NB4 (cell line): ENCODE measurements around the gene NUP98.

Source experiments
- CTCF ChIP-seq: IDR thresholded peaks from one replicate; pipeline ENCODE4 v1.5.1; 2012; ENCODE audit warnings: low read depth, low read length
- MAX ChIP-seq: IDR thresholded peaks from 2 replicates; pipeline ENCODE4 v1.6.1; 2011; ENCODE audit warnings: low read depth, low read length
- MYC ChIP-seq: IDR thresholded peaks from 2 replicates; pipeline ENCODE4 v1.6.1; 2011; ENCODE audit warnings: low read depth, low read length
- POLR2A ChIP-seq: IDR thresholded peaks from 2 replicates; pipeline ENCODE4 v1.6.1; 2011; ENCODE audit warnings: mild to moderate bottlenecking; ENCODE audit not compliant: insufficient read length; ENCODE audit errors: extremely low read depth

DNA sequence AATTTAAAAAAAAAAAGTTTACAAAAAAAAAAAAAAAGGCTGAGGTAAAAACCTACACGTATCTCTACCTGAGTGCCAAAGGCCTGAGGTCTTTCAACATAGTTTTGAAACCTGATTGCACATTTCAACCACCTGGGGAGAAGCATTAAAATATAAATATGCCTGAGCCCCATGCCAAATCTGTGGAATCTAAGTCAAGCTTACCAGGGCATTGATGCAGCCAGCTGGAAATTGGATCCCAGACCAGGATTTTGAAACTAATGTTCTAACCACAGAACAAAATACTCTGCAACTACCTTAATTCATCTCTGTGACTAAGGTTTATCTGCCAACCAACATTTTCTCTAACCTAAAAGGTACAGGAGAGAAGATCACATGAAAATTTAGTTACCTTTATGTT lies 87.4 kb downstream of the NUP98 start:
- TF ChIP-seq CTCF (no peak), POLR2A (no peak), MYC (no peak), MAX (no peak)
